Endothelial cell of umbilical vein (primary cell): ENCODE data around the gene PRDM11. TPM values are rescaled to one million over a fixed set of nuclear protein-coding genes. Genes with fewer than 3 reads are reported as not detected.

Source experiments
- BruUV-seq: library from RNA; stranded (reverse); fragments of 400-500 nt; replicated peaks from 2 replicates; lab custom pipeline; 2021; lab: Mats Ljungman, UMichigan
- CTCF ChIA-PET: fragments of 300-600, 350-600 bp; sonication (Branson Sonifier 250); formaldehyde crosslinking; loops from one replicate; lab custom pipeline; 2021; ENCODE audit warnings: antibody characterized with exemption, inconsistent platforms; lab: Charles Lee
- POLR2A ChIA-PET: fragments of 300-600, 350-600 bp; sonication (Branson Sonifier 250); formaldehyde crosslinking; loops from one replicate; lab custom pipeline; 2021; ENCODE audit warnings: antibody characterized with exemption, inconsistent platforms; lab: Charles Lee
- DNase-seq: peaks from one replicate; pipeline ENCODE4 v3.0.0-alpha.2; 2011; ENCODE audit warnings: low read depth, low spot score
- FAIRE-seq: peaks from 2 replicates; lab custom pipeline; 2011; peaks lifted over from hg19 to GRCh38; lab: Jason Lieb, UNC
- H2AFZ ChIP-seq: 2 replicates; pipeline ENCODE4 v1.6.0; 2012; ENCODE audit warnings: low read depth, low read length, control low read depth, inconsistent platforms
- H3K27ac ChIP-seq: 2 replicates; pipeline ENCODE4 v1.5.1; 2011; ENCODE audit warnings: low read depth, mild to moderate bottlenecking, control low read depth, low read length, moderate library complexity; ENCODE audit not compliant: insufficient read depth
- H3K27me3 ChIP-seq, 2 experiments: 2 replicates each; pipeline versions ENCODE4 v1.6.0 to v1.6.1; 2011; ENCODE audit warnings: low read length in 2 of 2, mixed read lengths in 1 of 2; ENCODE audit not compliant: control insufficient read depth in 2 of 2, insufficient read depth in 2 of 2
- H3K36me3 ChIP-seq, 2 experiments: 2 replicates in 1 of 2; 3 replicates in 1 of 2; pipeline ENCODE4 v1.5.1; 2011; ENCODE audit warnings: low read length in 2 of 2, mild to moderate bottlenecking in 1 of 2, moderate library complexity in 1 of 2; ENCODE audit not compliant: control insufficient read depth in 2 of 2, insufficient read depth in 2 of 2; ENCODE audit errors: extremely low read depth in 1 of 2
- H3K4me1 ChIP-seq: 3 replicates; pipeline ENCODE4 v1.5.1; 2011; ENCODE audit warnings: mild to moderate bottlenecking, low read length; ENCODE audit not compliant: control insufficient read depth, insufficient read depth; ENCODE audit errors: extremely low read depth
- H3K4me2 ChIP-seq: 2 replicates; pipeline ENCODE4 v1.6.1; 2011; ENCODE audit warnings: low read length, control low read depth, mixed read lengths; ENCODE audit not compliant: insufficient read depth
- H3K4me3 ChIP-seq, 3 experiments: fragments of 200-600 bp in 1 of 3; sonication (generic), shearing (Covaris generic) in 1 of 3; replicated peaks in 1 of 3; 2 replicates each; pipeline ENCODE4 v1.5.1; 2011 to 2016; ENCODE audit warnings: control low read depth in 3 of 3, low read length in 3 of 3, mild to moderate bottlenecking in 2 of 3, inconsistent platforms in 1 of 3, low read depth in 1 of 3, moderate library complexity in 1 of 3; ENCODE audit not compliant: insufficient read depth in 1 of 3
- H3K79me2 ChIP-seq: 2 replicates; pipeline ENCODE4 v1.6.0; 2012; ENCODE audit warnings: low read length, inconsistent platforms; ENCODE audit not compliant: control insufficient read depth, insufficient read depth
- H3K9ac ChIP-seq: replicated peaks from 2 replicates; pipeline ENCODE3; 2011; ENCODE audit warnings: low read length, control low read depth; ENCODE audit not compliant: insufficient read depth; ENCODE audit errors: extremely low read depth
- H3K9me1 ChIP-seq: replicated peaks from 3 replicates; pipeline ENCODE4 v1.6.0; 2011; ENCODE audit warnings: mild to moderate bottlenecking, low read length; ENCODE audit not compliant: control insufficient read depth, insufficient read depth; ENCODE audit errors: extremely low read depth
- H3K9me3 ChIP-seq: replicated peaks from 2 replicates; pipeline ENCODE4 v1.5.1; 2012; ENCODE audit warnings: low read length, inconsistent platforms; ENCODE audit not compliant: control insufficient read depth, insufficient read depth
- H4K20me1 ChIP-seq: replicated peaks from 2 replicates; pipeline ENCODE3; 2011; ENCODE audit warnings: mild to moderate bottlenecking, low read length; ENCODE audit not compliant: control insufficient read depth, insufficient read depth; ENCODE audit errors: extremely low read depth
- EZH2 ChIP-seq: IDR thresholded peaks from 2 replicates; pipeline ENCODE4 v1.6.1; 2012; ENCODE audit warnings: borderline replicate concordance, low read depth, mild to moderate bottlenecking, moderate library complexity, low read length, inconsistent platforms; ENCODE audit not compliant: severe bottlenecking
- FOS ChIP-seq: IDR thresholded peaks from 2 replicates; pipeline ENCODE4 v1.6.1; 2011; ENCODE audit warnings: mild to moderate bottlenecking, low read length, moderate library complexity, borderline replicate concordance; ENCODE audit not compliant: insufficient read depth
- GATA2 ChIP-seq: IDR thresholded peaks from 2 replicates; pipeline ENCODE4 v1.7.0; 2011; ENCODE audit warnings: low read depth, mild to moderate bottlenecking, moderate library complexity, mixed read lengths, low read length; ENCODE audit not compliant: insufficient read length, insufficient read depth
- JUN ChIP-seq: IDR thresholded peaks from 2 replicates; pipeline ENCODE4 v1.6.1; 2011; ENCODE audit warnings: borderline replicate concordance, low read depth; ENCODE audit not compliant: insufficient read length, insufficient read depth
- MAX ChIP-seq: IDR thresholded peaks from 2 replicates; pipeline ENCODE4 v1.6.1; 2011; ENCODE audit not compliant: insufficient read depth, insufficient read length
- MYC ChIP-seq: IDR thresholded peaks from one replicate; pipeline ENCODE4 v1.6.1; 2011; ENCODE audit warnings: mild to moderate bottlenecking, low read depth, low read length
- POLR2A ChIP-seq: IDR thresholded peaks from 2 replicates; pipeline ENCODE4 v1.6.1; 2012; ENCODE audit warnings: low read depth, mild to moderate bottlenecking, control low read depth, low read length
- POLR2AphosphoS5 ChIP-seq: IDR thresholded peaks from 2 replicates; pipeline ENCODE4 v1.6.1; 2012; ENCODE audit warnings: low read depth, mild to moderate bottlenecking, control low read depth, low read length, moderate library complexity; ENCODE audit not compliant: insufficient read depth
- dilution Hi-C: fragments of 300-500 bp; cut with MboI; formaldehyde crosslinking; loops from one replicate; pipeline ENCODE4 v1.15.0; 2019; ENCODE audit warnings: low sequenced_read_pairs; ENCODE audit not compliant: extremely low pct_ligation_motif_present
- intact Hi-C: fragments of 100-400 bp; cut with micrococcal nuclease; formaldehyde crosslinking; loops from one replicate; pipeline ENCODE4 v1.10.0; 2022
- polyA plus RNA-seq, 4 experiments: library from polyadenylated mRNA; depleted of rRNA in 3 of 4; stranded (reverse) in 3 of 4; unstranded in 1 of 4; fragments of >200 nt; gene quantifications; 2 replicates each; pipeline versions ENCODE4 v1.2.1 to v1.2.3, GENCODE V29; 2011 to 2012; ENCODE audit warnings: missing spikeins in 1 of 4
- total RNA-seq: library from RNA; stranded (reverse); gene quantifications from 2 replicates; pipeline ENCODE4 v1.2.3, GENCODE V29; 2021
- TF ChIP-seq, protein P1 (sequence below), 2 donors: IDR thresholded peaks; 1 replicate in 1 of 2; 2 replicates in 1 of 2; pipeline ENCODE4 v1.5.1; 2011; ENCODE audit warnings: low read length in 2 of 2, mild to moderate bottlenecking in 2 of 2, moderate library complexity in 2 of 2, control low read depth in 1 of 2, inconsistent platforms in 1 of 2, low read depth in 1 of 2; ENCODE audit not compliant: insufficient read depth in 1 of 2; ENCODE audit errors: extremely low read depth in 1 of 2

The PRDM11 gene
- total and polyA plus RNA-seq, 2 donors (not counting 3 experiments of a cell fraction or from before 2014, with no cell fraction given): 6.9 to 14.1 TPM

GRCh38 chr11:45155058-45155551 is 8.7 kb downstream of the PRDM11 start:
- FAIRE-seq (no peak), DNase-seq (no peak)
- peaks cover 1% of the 10 kb centered on the region for H3K79me2 ChIP-seq
- H3K36me3 ChIP-seq: no peaks in the 10 kb centered on the region
- BruUV-seq: no TSS peak
- intact Hi-C loops (no loop called here), dilution Hi-C loops (no loop called here)
- TF ChIP-seq POLR2A (no peak), MAX (no peak), MYC (no peak), FOS (no peak), GATA2 (no peak), POLR2AphosphoS5 (no peak), EZH2 (no peak), JUN (no peak)
- TF ChIP-seq, protein P1, sequence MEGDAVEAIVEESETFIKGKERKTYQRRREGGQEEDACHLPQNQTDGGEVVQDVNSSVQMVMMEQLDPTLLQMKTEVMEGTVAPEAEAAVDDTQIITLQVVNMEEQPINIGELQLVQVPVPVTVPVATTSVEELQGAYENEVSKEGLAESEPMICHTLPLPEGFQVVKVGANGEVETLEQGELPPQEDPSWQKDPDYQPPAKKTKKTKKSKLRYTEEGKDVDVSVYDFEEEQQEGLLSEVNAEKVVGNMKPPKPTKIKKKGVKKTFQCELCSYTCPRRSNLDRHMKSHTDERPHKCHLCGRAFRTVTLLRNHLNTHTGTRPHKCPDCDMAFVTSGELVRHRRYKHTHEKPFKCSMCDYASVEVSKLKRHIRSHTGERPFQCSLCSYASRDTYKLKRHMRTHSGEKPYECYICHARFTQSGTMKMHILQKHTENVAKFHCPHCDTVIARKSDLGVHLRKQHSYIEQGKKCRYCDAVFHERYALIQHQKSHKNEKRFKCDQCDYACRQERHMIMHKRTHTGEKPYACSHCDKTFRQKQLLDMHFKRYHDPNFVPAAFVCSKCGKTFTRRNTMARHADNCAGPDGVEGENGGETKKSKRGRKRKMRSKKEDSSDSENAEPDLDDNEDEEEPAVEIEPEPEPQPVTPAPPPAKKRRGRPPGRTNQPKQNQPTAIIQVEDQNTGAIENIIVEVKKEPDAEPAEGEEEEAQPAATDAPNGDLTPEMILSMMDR (IDR thresholded peaks at IDR 0.05; ENCODE audit: extremely low read depth in 1 of 2, insufficient read depth in 1 of 2, low read depth in 1 of 2, low read length in 2 of 2): no peak
- no peak overlapping the region for H3K9ac ChIP-seq
- no peaks in the 10 kb centered on the region for H3K9me1 ChIP-seq
- H4K20me1 ChIP-seq: no peaks in the 10 kb centered on the region
- no peak overlapping the region for H3K4me3 ChIP-seq
- no peaks in the 10 kb centered on the region for H3K9me3 ChIP-seq
- H3K4me1 ChIP-seq: no peaks in the 10 kb centered on the region
- H3K27ac ChIP-seq: no peak overlapping the region
- ChIA-PET POLR2A (no interaction called here), CTCF (interaction anchor here (1.1 to 1.5 kb wide), 2 partner anchors 44 to 98 kb away, joined by 4 to 5 read pairs; no protein-coding TSS in a partner anchor)
- H3K4me2 ChIP-seq: no peak overlapping the region
- no peak overlapping the region for H2AFZ ChIP-seq
- no peaks in the 10 kb centered on the region for H3K27me3 ChIP-seq
